Activated T-cell treated with anti-CD3 and anti-CD28 coated beads for 4 hours (primary cell): ENCODE results near the gene SCAPER.
"Not testable (repeated sequence)": the region's sequence is repeated elsewhere in the genome, so short reads cannot be mapped to it uniquely, and the experiment has no call there.

Source experiments
- DNase-seq: peaks from one replicate; pipeline ENCODE4 v3.0.0-alpha.2; 2020

SCAPER gene

GRCh38 chr15:76566276-76566675 is 338.9 kb downstream of the SCAPER start:
- no peak for DNase-seq

DNA sequence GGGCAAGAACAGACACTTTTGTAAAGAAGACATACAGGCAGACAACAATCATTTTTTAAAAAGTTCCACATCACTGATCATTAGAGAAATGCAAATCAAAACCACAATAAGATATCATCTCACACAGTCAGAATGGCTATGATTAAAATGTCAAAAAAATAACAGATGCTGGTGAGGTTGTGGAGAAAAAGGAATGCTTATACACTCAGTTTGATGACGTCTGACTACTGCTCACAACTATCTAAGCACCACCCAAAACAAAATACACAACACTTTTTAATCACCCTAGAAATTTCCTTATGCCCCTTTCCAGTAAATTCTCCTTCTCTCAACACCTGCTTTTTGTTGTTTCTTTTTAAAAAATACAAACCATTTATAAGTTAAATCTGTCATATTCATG is 339.8 kb downstream of the SCAPER start:
- no peak for DNase-seq

GRCh38 chr15:76555247-76555646 is 349.9 kb downstream of the SCAPER start:
- no peak for DNase-seq

- DNase-seq: no peak
Observed at GRCh38 chr15:76553564-76553963, 351.6 kb downstream of the SCAPER start.

- no peak for DNase-seq
Observed at GRCh38 chr15:76553102-76553501, 352.0 kb downstream of the SCAPER start.

DNA sequence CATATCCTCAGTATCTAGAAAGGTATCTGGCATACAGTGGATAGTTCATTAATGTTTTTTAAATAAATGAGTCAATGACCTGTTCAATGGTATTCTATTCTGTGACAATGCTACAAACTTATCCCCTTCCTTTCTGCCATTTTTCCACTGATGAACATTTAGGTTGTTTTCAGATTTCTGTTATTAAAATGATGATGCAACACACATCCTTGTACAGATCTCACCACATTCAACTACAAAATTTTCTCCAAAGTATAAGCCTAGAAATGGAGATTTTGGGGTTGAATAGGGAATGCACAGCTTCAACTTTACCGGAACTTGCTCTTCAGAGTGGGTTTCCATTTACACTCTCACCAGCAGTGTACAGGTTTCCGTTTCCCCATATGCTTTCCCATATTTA is 358.3 kb downstream of the SCAPER start:
- DNase-seq: no peak

- no peak for DNase-seq
Observed at GRCh38 chr15:76533995-76534394, 371.1 kb downstream of the SCAPER start.

- no peak for DNase-seq
Observed at GRCh38 chr15:76533060-76533820, 371.9 kb downstream of the SCAPER start.

- DNase-seq: no peak
Observed at GRCh38 chr15:76529911-76530310, 375.2 kb downstream of the SCAPER start.

GRCh38 chr15:76526111-76526510 is 379.0 kb downstream of the SCAPER start:
- DNase-seq: no peak

DNA sequence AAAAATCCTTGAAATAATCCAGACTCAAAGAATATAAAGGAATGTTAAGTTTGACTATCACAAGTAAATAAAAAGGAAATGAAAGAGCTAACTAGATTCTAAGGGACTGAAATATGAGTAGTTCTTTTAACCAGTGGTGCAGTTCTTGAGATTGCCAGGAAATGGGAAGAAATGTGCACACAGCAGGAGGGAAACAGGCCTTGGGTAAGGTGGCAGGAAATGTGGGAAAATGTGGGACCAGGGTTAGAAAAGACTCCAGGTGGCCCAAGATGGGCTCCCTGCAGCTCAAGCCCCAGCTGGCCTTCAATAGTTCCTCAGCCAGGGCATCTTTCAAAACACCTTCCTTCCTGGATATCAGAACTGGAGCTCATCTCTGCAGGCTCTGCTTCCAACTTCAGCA is 387.2 kb downstream of the SCAPER start:
- no peak for DNase-seq

- no peak for DNase-seq
Observed at GRCh38 chr15:76514282-76514681, 390.9 kb downstream of the SCAPER start.

DNA sequence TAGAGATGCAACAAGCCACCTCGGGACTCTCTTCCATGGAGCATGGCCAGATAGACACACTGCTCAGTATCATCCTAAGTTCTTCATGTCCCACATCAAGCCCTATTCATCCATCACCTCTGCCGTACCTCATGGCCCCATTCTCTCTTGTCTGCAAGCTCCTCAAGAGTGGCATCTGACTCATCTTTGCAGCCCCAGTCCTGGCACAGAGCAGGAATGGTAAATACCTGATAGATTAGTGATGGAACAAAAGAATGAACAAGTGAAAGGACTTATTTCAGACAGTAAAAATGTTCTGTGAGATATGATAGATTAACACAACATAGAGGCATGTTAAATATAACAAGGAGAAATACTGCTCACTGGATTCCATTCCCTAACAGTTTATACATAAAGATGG is 392.2 kb downstream of the SCAPER start:
- DNase-seq: no peak

GRCh38 chr15:76510663-76511062 is 394.5 kb downstream of the SCAPER start:
- not testable (repeated sequence) for DNase-seq

DNA sequence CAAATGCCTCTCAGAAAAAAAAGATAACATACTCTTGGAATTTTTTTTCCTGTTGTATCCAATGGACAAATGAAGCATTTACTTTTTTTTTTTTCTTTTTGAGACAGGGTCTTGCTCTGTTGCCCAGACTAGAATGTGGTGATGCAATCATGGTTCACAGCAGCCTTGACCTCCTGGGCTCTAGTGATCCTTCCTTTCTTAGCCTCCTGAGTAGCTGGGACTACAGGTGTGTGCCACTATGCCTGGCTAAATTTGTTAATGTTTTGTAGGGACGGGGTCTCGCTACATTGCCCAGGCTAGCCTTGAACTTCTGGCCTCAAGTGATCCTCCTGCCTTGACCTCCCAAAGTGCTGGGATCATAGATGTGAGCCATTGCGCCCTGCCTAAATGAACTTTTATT is 401.3 kb downstream of the SCAPER start:
- DNase-seq: no peak

- DNase-seq: no peak
Observed at GRCh38 chr15:76503121-76503520, 402.0 kb downstream of the SCAPER start.

- DNase-seq: no peak
Observed at GRCh38 chr15:76502678-76503077, 402.5 kb downstream of the SCAPER start.

GRCh38 chr15:76502185-76502584 is 403.0 kb downstream of the SCAPER start:
- not testable (repeated sequence) for DNase-seq

GRCh38 chr15:76501726-76502125 is 403.4 kb downstream of the SCAPER start:
- no peak for DNase-seq

GRCh38 chr15:76501011-76501410 is 404.1 kb downstream of the SCAPER start:
- no peak for DNase-seq

- DNase-seq: no peak
Observed at GRCh38 chr15:76495487-76495886, 409.7 kb downstream of the SCAPER start.

DNA sequence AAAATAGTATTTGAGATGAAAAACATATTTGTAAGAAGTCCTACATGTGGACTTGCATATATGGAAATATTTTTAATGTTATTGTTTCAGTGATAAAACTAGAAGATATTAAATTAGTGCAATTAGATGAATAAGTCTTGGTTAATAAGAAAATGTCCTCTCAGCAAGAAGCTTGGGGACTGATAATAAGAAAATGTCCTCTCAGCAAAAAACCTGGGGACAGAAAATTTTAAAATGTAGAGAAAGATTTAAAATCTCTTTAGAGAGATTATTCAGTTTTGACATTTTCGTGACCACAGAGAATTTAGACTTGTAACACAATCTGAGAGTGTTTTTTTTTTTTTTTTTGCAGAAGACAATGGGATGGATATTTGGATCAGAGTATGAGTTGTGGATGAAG is 412.6 kb downstream of the SCAPER start:
- DNase-seq: no peak

- DNase-seq: no peak
Observed at GRCh38 chr15:76483752-76484151, 421.4 kb downstream of the SCAPER start.

DNA sequence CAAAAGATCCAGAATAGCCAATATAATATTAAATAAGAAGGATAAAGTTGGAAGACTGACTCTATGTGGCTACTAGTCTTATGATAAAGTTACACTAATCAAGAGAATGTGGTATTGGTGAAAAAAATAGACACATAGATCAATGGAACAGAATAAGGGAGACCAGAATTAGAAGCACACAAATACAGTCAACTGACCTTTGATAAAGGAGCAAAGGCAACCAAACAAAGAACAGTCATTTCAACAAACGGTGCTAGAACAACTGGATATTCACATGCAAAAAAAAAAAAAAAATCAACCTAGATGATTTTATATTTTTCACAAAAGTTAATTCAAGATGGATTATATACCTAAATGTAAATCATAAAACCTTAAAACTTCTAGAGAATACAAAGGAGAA is 422.1 kb downstream of the SCAPER start:
- DNase-seq: no peak

DNA sequence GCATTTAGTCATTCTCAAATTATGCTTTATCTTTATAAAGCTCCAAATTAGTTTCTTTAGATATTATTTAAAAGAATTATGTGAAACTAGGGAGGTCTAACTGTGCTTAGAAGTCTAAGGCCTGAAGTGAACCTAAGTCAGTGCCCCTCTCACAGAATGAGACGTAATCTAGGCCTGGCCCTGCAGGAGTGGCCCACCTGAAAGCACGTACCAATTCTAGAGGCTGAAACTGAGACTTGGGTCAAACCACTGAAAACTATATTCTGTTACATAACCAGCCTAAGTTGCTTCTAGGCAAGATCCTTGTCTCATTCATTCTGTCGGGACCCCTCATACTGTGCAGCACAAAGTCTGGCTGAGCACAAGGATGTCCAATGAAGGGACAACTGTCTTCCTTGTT is 424.9 kb downstream of the SCAPER start:
- DNase-seq: no peak
